Measurements from ENCODE around the gene DNAJC22.

DNA sequence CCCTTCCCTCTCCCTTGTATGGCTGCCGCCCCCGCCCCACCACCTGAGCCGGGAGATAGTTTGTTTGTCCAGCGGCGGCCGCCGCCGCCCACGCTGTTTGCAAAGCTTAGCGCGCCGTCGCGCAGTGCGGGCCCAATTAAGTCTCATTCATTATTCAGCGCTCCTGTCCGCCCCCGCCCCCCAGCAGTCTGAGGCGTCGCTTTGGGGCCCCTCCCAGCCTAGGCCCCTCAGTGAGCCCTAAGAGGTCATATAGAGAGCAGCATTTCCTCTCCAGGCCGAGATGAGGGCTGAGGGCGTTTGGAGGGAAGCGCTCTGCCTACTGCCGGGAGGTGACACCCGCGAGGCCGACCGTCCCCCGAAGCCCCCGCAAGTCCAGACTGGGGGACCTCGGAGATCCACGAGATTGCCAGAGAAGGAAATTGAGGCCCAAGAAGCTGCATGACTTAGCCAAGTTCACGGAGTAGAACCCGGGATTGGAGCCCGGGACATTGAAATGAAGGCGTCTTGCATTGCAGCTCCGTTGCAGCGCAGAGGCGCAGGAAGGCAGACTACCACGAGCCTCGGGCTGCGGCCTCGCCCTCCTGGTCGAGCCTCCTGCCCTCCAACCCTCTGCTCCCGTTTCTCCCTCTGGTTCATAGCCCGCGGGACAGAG, at the start of gene DNAJC22:
- TF ChIP-seq EP300 (IDR thresholded peaks at IDR 0.05) (no peak), POLR2AphosphoS5 (IDR thresholded peaks at IDR 0.05) (no peak), POLR2A (IDR thresholded peaks at IDR 0.05; ENCODE audit: low read depth) (no peak)
- TF ChIP-seq, protein P1, sequence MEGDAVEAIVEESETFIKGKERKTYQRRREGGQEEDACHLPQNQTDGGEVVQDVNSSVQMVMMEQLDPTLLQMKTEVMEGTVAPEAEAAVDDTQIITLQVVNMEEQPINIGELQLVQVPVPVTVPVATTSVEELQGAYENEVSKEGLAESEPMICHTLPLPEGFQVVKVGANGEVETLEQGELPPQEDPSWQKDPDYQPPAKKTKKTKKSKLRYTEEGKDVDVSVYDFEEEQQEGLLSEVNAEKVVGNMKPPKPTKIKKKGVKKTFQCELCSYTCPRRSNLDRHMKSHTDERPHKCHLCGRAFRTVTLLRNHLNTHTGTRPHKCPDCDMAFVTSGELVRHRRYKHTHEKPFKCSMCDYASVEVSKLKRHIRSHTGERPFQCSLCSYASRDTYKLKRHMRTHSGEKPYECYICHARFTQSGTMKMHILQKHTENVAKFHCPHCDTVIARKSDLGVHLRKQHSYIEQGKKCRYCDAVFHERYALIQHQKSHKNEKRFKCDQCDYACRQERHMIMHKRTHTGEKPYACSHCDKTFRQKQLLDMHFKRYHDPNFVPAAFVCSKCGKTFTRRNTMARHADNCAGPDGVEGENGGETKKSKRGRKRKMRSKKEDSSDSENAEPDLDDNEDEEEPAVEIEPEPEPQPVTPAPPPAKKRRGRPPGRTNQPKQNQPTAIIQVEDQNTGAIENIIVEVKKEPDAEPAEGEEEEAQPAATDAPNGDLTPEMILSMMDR (IDR thresholded peaks at IDR 0.05), result no peak
